ENCODE measurements around the gene ZSWIM9.

Gene ZSWIM9

GRCh38 chr19:48169939-48170803, at the start of gene ZSWIM9, which contains the start of gene LIG1:
TSS of gene ZSWIM9 (plus strand) at chr19:48170680. CDS start at chr19:48171803, 1,123 bp downstream.
TSS of gene LIG1 (minus strand) at chr19:48170344. CDS start at chr19:48165566, 4,778 bp downstream.
- peak; percentile 95 for DNase-seq (ENCODE audit: low read depth)

GRCh38 chr19:48121066-48121465, 49.4 kb upstream of the ZSWIM9 start:
- DNase-seq (ENCODE audit: low read depth), result no peak

GRCh38 chr19:48121909-48122371, 48.5 kb upstream of the ZSWIM9 start:
- DNase-seq (ENCODE audit: low read depth), result no peak

GRCh38 chr19:48122421-48122820, 48.1 kb upstream of the ZSWIM9 start:
- no peak for DNase-seq (ENCODE audit: low read depth)

- DNase-seq (ENCODE audit: low read depth), result no peak
These were observed 46.4 kb upstream of the ZSWIM9 start for GRCh38 chr19:48123907-48124651.

GRCh38 chr19:48127561-48127960, 42.9 kb upstream of the ZSWIM9 start:
- no peak for DNase-seq (ENCODE audit: low read depth)

- DNase-seq (ENCODE audit: low read depth), result no peak
These were observed 37.4 kb upstream of the ZSWIM9 start for GRCh38 chr19:48133094-48133493.

GRCh38 chr19:48135411-48135810, 35.1 kb upstream of the ZSWIM9 start:
- no peak for DNase-seq (ENCODE audit: low read depth)

- DNase-seq (ENCODE audit: low read depth), result no peak
These were observed 33.9 kb upstream of the ZSWIM9 start for GRCh38 chr19:48136547-48136946.

- DNase-seq (ENCODE audit: low read depth), result no peak
These were observed 33.1 kb upstream of the ZSWIM9 start for GRCh38 chr19:48137411-48137810.

GRCh38 chr19:48139053-48139452, 31.4 kb upstream of the ZSWIM9 start:
- DNase-seq (ENCODE audit: low read depth), result no peak

GRCh38 chr19:48147597-48148175, 22.8 kb upstream of the ZSWIM9 start:
- no peak for DNase-seq (ENCODE audit: low read depth)

GRCh38 chr19:48148576-48148975, 21.9 kb upstream of the ZSWIM9 start:
- DNase-seq (ENCODE audit: low read depth), result no peak

- peak; percentile 27 for DNase-seq (ENCODE audit: low read depth)
These were observed 21.1 kb upstream of the ZSWIM9 start for GRCh38 chr19:48149430-48149829.

GRCh38 chr19:48152551-48152950, 17.9 kb upstream of the ZSWIM9 start:
- DNase-seq (ENCODE audit: low read depth), result peak; percentile 50

GRCh38 chr19:48154003-48154402, 16.5 kb upstream of the ZSWIM9 start:
- DNase-seq (ENCODE audit: low read depth), result no peak

- no peak for DNase-seq (ENCODE audit: low read depth)
These were observed 12.2 kb upstream of the ZSWIM9 start for GRCh38 chr19:48158210-48158790.

- no peak for DNase-seq (ENCODE audit: low read depth)
These were observed 1.8 kb upstream of the ZSWIM9 start for GRCh38 chr19:48168689-48169088.

GRCh38 chr19:48169578-48169938, 922 bp upstream of the ZSWIM9 start:
- DNase-seq (ENCODE audit: low read depth), result peak; percentile 48

GRCh38 chr19:48170817-48171347, 402 bp downstream of the ZSWIM9 start:
- DNase-seq (ENCODE audit: low read depth), result no peak

- DNase-seq (ENCODE audit: low read depth), result no peak
These were observed 1.2 kb downstream of the ZSWIM9 start for GRCh38 chr19:48171710-48172109.

GRCh38 chr19:48174445-48175030, 4.1 kb downstream of the ZSWIM9 start:
- DNase-seq (ENCODE audit: low read depth), result no peak

Data from amniotic epithelial cell (primary cell).